GM21619 (cell line): ENCODE results near the gene RNASE8.

Experiments
- ATAC-seq: cut with Tn5 transposase; IDR thresholded peaks from one replicate; pipeline ENCODE4 v1.9.1; 2021; ENCODE audit not compliant: unreplicated experiment

The RNASE8 gene

GRCh38 chr14:21050597-21050996 is 7.0 kb upstream of the RNASE8 start:
- no peak for ATAC-seq

GRCh38 chr14:21053184-21054122 is 4.2 kb upstream of the RNASE8 start:
- ATAC-seq, result no peak

- ATAC-seq, result no peak
Measured at GRCh38 chr14:21054123-21054767, 3.4 kb upstream of the RNASE8 start.

DNA sequence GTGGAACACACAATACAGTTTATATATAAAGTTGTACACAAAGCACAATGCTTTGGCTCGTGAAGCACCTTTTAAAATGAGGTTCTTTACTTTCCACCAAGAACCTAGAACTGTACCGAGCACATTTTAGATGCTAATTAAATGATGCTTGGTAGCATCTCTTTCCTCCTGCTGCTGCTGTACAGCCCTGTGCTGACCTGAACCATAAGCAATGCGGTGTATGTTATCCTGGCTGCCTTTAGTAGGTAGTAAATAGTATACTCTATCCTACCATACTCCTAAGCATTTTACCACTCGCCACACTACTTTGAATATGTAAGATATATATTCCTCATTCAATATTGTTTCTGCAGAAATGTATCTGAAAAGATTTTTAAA is 2.9 kb upstream of the RNASE8 start:
- no peak for ATAC-seq

DNA sequence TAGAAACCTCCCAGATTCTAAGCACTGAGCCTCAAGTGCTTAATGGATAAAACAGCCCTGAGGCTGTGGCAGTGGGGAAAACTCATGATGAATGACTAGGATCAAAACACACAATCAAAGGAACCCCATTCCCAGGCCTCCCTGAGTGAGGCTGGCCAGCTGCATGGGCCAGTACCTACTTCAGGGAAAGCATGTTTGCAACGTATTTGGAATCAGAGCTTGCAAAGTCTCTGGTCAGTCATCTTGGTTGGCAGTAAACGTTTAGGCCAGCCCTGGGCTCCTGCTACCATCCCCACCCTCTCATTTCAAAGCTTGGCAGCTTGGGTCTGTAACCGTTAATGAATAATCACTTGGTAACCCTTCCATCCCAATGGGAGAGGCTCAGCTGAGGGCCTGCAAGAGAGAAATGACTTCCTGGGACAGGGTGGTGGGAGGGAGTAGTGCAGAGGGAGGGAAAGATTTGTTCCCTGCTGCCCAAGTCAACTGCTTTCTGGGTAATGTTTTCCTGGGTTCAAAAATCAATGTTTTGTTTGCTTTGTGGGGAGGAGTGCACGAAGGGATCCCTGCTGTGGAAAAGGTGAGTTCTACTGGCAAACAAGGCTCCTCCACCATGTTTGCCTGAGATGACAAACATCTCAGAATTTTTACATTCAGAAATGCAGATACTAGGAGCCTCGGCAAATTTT is 2.0 kb upstream of the RNASE8 start:
- ATAC-seq, result no peak

GRCh38 chr14:21056520-21057163 is 980 bp upstream of the RNASE8 start:
- ATAC-seq, result no peak

- ATAC-seq, result no peak
Measured at GRCh38 chr14:21058903-21059302, 1.3 kb downstream of the RNASE8 start.

GRCh38 chr14:21059842-21060613 is 2.4 kb downstream of the RNASE8 start:
- ATAC-seq, result no peak

- ATAC-seq, result no peak
Measured at GRCh38 chr14:21060614-21061346, 3.2 kb downstream of the RNASE8 start.

DNA sequence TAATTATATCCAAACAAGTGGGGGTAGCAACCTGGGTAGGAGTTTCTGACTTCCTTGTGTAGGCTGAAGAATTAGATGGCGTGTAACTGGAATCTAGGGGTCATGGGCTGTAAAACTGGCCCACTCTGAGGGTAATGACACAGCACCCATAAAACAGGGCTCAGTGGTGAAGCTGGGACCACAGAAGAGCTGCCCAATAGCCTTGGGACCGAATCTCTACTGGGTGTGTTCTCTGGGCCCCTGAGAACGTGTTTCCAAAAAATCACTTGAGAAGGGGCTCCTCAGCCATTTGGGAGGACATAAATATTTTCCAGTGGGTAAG is 3.7 kb downstream of the RNASE8 start:
- no peak for ATAC-seq

- no peak for ATAC-seq
Measured at GRCh38 chr14:21063479-21063878, 5.9 kb downstream of the RNASE8 start.

GRCh38 chr14:21066882-21067502 is 9.4 kb downstream of the RNASE8 start:
- no peak for ATAC-seq

GRCh38 chr14:21068521-21069387 is 11.1 kb downstream of the RNASE8 start:
- ATAC-seq, result no peak

GRCh38 chr14:21069388-21070082 is 11.9 kb downstream of the RNASE8 start:
- no peak for ATAC-seq

- ATAC-seq, result no peak
Measured at GRCh38 chr14:21070083-21070609, 12.5 kb downstream of the RNASE8 start, which contains the start of gene ARHGEF40. Gene ARHGEF40 (plus strand): TSS chr14:21070304. CDS start chr14:21070397, 93 bp downstream.

DNA sequence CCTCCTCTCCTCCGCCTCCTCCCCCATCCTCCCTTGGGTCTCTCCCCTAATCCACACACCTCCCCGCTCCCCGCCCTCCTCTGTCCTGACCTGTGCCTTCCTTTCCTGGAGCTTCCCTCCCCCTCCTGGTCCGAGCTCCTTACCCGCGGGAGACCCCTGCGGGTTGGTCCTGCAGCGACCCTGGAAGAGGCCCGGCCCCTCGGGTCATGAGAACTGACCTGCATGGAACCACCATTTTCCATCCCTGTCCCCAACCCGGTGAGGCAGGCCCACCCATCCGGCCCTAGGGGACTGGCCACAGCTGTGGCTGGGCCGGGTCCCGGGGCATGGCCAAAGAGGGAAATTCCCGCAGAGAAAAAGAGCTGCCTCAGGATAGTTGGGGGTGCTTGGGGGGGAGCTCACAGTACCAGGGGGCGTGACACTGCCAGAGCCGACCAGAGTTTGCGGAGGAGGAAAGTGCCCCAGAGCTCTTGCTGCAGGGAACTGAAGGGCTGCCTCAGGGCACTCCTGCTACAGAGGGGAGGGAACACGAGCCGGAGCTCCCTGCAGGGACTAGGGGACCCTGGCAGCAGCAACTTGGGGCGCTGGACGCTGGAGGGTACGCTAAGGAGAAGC is 13.1 kb downstream of the RNASE8 start:
- peak; percentile 4 for ATAC-seq
